ENCODE results near the gene CD40LG. TPM values are rescaled to one million over a fixed set of nuclear protein-coding genes. Genes with fewer than 3 reads are reported as not detected.

The CD40LG gene
- total RNA-seq, 1 donor from 2014 or later, result not detected

DNA sequence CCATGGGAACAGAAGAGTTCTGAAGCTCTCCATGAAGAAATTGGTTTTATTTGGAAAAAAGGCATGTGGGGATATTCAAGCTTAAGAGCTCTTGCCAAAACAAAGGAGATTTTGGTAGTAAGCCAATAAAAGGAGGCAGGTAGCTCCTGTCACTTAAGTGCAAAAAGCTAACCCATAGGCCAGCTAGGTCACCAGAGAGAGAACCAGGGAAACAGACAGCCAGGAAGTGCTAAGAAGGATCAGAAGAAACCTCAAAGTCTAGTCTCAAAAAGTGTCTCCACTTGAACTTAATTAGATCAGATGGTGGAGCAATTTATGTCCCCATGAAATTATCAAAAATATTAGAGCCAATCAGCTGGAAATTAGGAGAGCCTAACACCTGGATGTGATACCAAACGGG, 49.2 kb downstream of the CD40LG start:
- Histone ChIP-seq H3K36me3 (ENCODE audit: control insufficient read depth, insufficient read depth, low read length) (no peaks in the 10 kb centered on the region), H3K27me3 (ENCODE audit: control insufficient read depth, insufficient read depth, low read length) (no peaks in the 10 kb centered on the region), H3K4me3 (ENCODE audit: low read depth, low read length) (no peak overlapping the region)
- TF ChIP-seq CTCF (IDR thresholded peaks at IDR 0.05; ENCODE audit: insufficient read depth, low read length, poor library complexity, severe bottlenecking), result no peak
- no peak for DNase-seq (ENCODE audit: low read depth)

- peak; percentile 44 for TF ChIP-seq CTCF (IDR thresholded peaks at IDR 0.05; ENCODE audit: insufficient read depth, low read length, poor library complexity, severe bottlenecking)
- Histone ChIP-seq H3K4me3 (ENCODE audit: low read depth, low read length) (no peak overlapping the region), H3K27me3 (ENCODE audit: control insufficient read depth, insufficient read depth, low read length) (no peaks in the 10 kb centered on the region), H3K36me3 (ENCODE audit: control insufficient read depth, insufficient read depth, low read length) (no peaks in the 10 kb centered on the region)
- DNase-seq (ENCODE audit: low read depth), result no peak
Measured at GRCh38 chrX:136708348-136708747, 60.4 kb downstream of the CD40LG start.

Other genes with a start within 250 kb of the CD40LG start
- gene BRS3, start 160.2 kb upstream of the CD40LG start, total RNA-seq, result not detected in 2 replicates
- gene HTATSF1, start 150.6 kb upstream of the CD40LG start, total RNA-seq, result 50.7 and 52.5 TPM in 2 replicates
- 1.3 and 1.4 TPM in 2 replicates for gene VGLL1, start 115.9 kb upstream of the CD40LG start, total RNA-seq
- 0.82 and 1.6 TPM in 2 replicates for gene ARHGEF6, start 132.8 kb downstream of the CD40LG start, total RNA-seq
- 262 and 338 TPM in 2 replicates for gene RBMX, start 232.6 kb downstream of the CD40LG start, total RNA-seq